ENCODE data around the gene SLC6A6.

Gene SLC6A6

DNA sequence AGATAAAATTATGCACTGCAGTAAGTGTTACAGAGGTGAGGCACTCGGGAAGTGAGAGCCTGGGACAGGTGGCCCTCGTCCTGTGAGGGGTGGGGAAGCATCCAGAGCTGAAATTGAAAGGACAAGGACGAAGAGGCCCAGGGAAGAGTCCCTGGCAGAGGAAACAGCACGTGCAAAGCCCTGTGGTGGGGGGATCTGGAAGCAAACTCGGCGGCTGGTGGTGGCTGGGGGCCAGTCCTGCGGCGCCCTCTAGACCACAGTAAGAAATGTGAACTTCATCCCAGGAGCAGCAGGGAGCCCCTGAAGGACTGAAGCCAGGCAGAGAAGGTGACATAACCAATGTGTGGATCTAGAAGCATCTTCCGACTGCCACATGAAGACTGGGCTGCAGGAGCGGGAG is 94.9 kb downstream of the SLC6A6 start:
- TF ChIP-seq, protein P1, sequence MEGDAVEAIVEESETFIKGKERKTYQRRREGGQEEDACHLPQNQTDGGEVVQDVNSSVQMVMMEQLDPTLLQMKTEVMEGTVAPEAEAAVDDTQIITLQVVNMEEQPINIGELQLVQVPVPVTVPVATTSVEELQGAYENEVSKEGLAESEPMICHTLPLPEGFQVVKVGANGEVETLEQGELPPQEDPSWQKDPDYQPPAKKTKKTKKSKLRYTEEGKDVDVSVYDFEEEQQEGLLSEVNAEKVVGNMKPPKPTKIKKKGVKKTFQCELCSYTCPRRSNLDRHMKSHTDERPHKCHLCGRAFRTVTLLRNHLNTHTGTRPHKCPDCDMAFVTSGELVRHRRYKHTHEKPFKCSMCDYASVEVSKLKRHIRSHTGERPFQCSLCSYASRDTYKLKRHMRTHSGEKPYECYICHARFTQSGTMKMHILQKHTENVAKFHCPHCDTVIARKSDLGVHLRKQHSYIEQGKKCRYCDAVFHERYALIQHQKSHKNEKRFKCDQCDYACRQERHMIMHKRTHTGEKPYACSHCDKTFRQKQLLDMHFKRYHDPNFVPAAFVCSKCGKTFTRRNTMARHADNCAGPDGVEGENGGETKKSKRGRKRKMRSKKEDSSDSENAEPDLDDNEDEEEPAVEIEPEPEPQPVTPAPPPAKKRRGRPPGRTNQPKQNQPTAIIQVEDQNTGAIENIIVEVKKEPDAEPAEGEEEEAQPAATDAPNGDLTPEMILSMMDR (IDR thresholded peaks at IDR 0.05; ENCODE audit: borderline replicate concordance, insufficient read depth, low read depth, low read length), result no peak
- H3K4me3 ChIP-seq (ENCODE audit: low read depth, low read length), result no peak overlapping the region

DNA sequence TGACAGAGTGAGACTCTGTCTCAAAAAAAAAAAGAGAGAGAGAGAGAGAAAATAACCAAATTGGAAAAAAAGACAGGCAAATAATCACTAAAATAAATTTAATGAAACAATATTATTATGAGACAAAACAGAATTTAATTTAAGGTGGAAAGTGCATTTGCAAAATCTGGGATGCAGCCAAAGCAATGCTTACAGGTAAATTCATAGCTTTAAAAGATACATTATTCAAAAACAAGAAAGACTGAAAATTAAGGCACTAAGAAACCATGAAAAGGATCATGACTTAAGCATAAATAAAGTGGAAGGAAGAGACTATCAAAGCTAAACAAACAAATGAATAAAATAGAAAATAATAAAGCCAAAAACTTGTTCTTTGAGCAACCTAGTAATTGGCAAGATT is 100.1 kb downstream of the SLC6A6 start:
- TF ChIP-seq, protein P1 (IDR thresholded peaks at IDR 0.05; ENCODE audit: borderline replicate concordance, insufficient read depth, low read depth, low read length), result no peak
- H3K4me3 ChIP-seq (ENCODE audit: low read depth, low read length), result no peak overlapping the region

DNA sequence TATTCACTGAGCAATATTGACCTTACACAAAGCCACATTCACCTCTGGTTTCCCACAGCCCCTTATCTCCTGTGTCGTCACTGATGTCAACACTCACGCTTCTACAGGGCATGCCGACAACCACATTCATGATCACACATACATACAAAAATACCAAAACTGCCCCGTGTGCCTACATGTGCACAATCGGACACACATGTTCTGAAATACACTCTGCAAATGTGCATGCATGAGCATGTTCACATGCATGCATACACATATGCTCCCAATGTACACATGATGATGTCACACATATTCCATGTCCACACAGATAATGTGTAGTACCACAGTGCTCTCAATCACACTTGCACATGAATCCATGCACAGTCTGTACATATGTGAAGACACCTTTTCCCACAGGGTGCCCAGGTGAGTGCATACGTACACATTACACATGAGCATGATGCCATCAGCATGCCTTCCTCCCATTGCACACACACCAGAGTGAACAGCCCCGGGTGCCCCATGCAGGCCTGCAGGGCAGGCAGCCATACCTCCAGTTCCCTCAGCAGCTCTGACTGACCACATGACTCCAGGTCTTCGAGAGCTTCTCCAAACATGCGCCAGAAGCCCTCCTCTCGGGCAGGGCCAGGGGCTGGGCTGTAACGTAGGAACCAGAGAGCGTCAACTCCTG is 100.8 kb downstream of the SLC6A6 start:
- TF ChIP-seq, protein P1 (IDR thresholded peaks at IDR 0.05; ENCODE audit: borderline replicate concordance, insufficient read depth, low read depth, low read length), result no peak
- H3K4me3 ChIP-seq (ENCODE audit: low read depth, low read length), result no peak overlapping the region

DNA sequence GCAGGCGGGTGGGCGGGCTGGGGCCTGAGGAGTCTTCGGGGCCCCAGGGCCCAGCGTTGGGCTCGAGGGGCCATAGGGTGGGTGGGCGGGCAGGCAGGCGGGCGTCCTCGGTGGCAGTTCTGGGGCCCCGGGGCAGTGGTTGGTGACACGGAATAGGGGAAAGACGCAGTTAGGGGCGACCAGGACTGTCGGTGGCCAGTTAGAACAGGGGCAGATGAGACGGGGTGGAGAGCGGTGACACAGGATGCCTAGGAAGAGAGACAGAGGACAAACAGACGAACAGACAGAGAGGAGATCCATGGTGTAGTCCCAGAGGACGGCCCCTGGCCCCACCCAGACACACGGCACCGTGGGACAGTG is 101.3 kb downstream of the SLC6A6 start:
- H3K4me3 ChIP-seq (ENCODE audit: low read depth, low read length), result no peak overlapping the region
- TF ChIP-seq, protein P1 (IDR thresholded peaks at IDR 0.05; ENCODE audit: borderline replicate concordance, insufficient read depth, low read depth, low read length), result no peak

DNA sequence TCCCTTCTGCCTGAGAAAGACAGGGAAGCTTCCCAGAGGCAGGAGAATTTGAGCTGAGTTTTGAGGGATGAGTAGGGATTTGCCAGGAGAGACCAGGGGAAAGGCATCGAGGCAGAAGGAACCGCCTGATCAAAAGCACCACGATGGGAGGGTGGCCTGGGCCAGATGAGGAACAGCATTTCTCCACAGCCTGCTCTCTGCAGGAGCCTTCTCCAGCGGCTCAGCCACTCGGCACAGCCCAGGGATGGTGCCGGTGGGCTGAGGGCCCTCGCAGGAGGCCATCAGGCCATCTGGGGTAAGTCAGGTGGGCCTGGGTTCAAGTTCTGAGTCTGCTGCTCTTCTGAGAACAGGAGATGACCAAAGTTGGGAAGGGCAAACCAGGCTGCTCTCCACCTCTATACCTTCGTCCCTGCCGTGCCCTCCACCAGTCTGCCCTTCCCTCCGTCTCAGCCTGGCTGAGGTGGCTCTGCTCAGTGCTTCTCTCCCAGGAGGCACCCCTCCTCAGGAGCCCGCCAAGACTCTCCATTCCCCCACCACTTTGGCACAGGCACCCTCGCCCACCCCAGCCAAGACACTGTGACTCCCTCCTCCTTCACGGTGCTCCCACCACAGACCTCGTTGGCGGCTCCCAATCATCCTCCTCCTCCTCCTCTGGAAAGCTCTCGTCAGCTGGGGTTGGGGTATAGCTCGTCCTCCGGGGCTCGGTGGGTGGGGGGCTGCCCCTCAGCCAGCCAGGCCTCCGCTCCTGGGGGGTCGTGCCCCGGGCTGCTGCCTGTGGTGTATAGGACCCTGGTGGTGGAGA is 102.8 kb downstream of the SLC6A6 start:
- TF ChIP-seq, protein P1 (IDR thresholded peaks at IDR 0.05; ENCODE audit: borderline replicate concordance, insufficient read depth, low read depth, low read length), result no peak
- no peak overlapping the region for H3K4me3 ChIP-seq (ENCODE audit: low read depth, low read length)

DNA sequence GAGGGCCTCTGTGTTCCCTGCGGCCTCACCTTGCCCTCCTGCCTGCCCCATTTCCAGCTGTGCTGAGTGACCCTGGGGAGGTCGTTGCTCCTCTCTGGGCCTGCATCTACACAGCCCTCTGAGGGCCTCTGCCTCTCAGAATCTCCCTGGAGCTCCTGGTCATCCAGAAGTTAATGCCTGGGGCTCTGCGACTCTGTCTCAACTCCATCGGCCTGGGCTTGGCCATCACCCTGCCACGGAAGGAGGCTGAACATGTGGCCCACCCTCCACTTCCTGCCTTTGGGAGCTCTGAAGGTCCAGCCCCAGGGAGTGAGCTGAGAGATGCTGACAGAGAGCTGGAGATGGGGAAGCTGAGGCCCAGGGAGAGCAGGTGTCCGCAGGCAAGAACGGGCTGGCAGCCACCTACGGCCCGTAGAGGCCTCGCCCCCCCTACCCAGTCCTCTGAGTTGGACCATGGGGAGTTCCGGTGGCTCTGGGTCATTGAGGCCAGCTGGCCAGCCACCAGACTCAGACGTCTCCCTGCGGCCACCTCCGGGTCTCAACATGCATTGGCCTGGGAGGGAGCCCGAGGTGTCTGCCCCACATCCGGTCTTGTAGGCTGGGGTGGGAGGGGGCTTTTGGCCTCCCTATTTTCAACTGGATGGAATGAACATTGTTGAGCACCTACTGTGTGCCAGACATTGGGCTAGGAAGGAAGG is 103.5 kb downstream of the SLC6A6 start:
- H3K4me3 ChIP-seq (ENCODE audit: low read depth, low read length), result no peak overlapping the region
- TF ChIP-seq, protein P1 (IDR thresholded peaks at IDR 0.05; ENCODE audit: borderline replicate concordance, insufficient read depth, low read depth, low read length), result no peak
